Measurements from ENCODE around the gene SYT12.
"Not testable (repeated sequence)": the region's sequence is repeated elsewhere in the genome, so short reads cannot be mapped to it uniquely, and the experiment has no call there.

The SYT12 gene

DNA sequence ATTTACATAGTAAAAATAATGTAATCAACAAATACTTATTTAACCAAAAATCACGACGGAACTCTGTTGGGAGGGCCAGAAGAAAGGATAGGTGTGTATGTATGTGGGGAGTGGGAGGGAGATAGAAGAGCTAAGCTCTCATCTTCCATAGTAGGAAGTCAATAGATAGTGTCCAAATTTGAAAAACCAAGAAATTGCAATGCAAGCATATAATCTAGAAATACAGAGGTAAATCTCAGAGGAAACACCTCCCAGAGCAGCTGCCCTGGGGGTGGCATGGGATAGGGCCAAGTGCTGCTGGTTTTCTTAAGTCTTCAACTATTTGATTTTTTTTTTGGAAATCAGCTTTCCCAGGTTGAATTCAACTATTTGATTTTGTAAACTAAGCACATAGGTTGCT, 30.9 kb upstream of the SYT12 start:
- DNase-seq (ENCODE audit: low read depth in 2 of 2, low spot score in 1 of 2) = no peak

DNA sequence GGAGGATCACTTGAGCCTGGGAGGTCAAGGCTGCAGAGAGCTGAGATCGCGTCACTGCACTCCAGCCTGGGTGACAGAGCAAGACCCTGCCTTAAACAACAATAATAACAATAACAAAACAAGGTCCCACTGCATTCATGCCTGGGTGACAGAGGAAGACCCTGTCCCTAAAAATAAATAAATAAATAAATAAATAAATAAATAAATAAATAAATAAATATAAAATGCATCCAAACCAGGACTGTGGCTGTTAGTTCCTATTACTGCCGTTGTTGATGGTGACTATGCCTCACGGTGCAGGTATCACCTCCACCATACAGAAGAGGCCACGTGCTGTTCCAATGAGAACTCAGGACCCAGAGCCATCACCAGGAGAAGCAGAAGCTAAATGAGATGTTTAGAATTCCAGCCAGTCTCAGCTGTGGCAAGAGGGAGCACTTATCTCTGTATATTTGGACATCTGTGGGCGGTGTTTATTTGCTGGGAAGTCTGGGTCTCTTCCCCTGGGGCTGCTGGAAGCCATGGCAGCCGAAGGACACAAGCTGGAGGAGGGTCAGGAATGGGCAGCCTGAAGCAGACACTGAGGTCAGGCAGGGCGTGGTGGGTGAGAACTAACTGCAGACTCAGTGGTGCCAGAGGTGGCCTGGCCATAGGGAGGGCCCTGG, 26.2 kb upstream of the SYT12 start:
- no peak for DNase-seq (ENCODE audit: low read depth in 2 of 2, low spot score in 1 of 2)

DNA sequence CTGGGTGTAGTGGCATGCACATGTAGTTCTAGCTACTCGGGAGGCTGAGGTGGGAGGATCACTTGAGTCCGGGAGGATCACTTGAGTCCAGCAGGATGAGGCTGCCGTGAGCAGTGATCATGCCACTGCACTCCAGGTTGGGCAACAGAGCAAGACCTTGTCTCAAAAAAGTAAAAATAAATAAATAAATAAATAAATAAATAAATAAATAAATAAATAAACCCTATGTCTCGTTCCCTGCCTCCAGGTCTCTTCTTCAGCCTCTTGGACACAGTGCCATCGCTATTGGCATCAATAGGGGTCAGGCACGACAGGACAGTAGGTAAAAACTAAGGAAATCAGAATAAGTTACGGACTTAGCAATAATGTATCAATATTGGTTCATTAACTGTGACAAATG, 23.4 kb upstream of the SYT12 start:
- DNase-seq (ENCODE audit: low read depth in 2 of 2, low spot score in 1 of 2) = no peak

DNA sequence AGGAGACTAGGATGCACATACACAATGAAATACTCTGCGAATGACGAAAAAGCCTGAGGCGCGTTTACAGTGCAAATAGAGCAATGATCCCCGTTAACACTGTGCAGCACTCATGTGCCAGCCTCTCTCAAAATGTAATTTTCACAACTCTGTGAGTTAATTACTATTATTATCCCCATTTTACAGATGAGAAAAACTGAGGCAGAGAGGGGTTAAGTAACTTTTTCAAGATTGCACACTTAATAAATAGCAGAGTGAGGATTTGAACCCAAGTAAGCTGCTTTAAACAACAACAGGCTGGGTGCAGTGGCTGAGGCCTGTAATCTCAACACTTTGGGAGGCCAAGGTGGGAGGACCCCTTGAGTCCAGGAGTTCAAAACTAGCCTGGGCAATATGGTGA, 21.6 kb upstream of the SYT12 start:
- DNase-seq (ENCODE audit: low read depth in 2 of 2, low spot score in 1 of 2) = no peak

DNA sequence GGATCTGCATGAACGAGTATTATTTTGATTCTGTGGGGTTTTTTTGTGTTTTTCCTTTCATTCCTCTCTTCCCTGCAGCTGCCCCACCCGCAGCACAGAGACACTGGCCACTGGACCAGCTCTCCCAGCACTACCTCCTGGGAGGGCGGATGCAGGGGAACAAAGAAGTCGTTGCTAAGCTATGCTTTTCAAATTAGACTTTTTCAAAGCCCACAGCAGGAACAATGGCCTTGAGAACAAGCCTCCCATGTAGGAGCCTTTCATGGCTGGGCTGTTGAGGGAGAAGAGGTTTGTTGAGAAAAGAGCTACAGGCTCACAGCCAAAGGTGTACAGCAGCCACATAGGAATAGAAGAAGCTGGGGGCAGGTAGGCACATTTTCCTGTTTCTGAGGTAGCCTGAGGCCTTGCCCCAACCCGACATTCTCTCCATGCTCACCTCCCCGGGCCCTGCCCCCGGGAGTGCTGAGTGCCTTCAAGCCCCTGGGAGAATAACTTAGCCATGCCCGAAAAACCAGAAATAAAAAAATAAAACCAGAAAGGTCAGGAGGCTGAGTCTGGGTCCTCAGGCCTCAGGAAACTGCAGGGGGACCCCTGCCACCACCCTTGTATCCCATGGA, 20.5 kb upstream of the SYT12 start:
- DNase-seq (ENCODE audit: low read depth in 2 of 2, low spot score in 1 of 2) = no peak

DNA sequence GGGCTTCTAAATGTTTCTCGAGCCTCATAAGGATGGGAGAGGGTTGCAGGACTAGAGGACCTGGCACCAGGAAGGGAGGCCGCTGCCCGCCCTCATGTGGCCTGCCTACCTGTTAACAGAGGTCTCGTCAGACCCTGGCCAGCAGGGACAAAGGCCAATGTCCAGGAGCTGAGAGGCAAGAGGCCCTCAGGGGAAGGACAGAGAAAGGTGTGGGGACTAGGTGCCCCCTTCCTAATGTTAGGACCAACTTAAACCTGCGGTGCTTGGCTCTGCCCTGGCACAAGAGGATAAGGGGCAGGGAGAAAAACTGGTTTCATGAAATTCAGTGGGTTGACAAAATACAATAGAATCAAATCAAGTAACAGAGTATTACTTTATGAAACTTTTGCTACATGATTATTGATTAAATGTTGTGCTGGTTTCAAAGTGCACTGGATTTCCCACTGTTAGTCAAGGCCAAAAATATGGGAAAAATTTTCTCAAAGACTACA, 20.0 kb upstream of the SYT12 start:
- no peak for DNase-seq (ENCODE audit: low read depth in 2 of 2, low spot score in 1 of 2)

DNA sequence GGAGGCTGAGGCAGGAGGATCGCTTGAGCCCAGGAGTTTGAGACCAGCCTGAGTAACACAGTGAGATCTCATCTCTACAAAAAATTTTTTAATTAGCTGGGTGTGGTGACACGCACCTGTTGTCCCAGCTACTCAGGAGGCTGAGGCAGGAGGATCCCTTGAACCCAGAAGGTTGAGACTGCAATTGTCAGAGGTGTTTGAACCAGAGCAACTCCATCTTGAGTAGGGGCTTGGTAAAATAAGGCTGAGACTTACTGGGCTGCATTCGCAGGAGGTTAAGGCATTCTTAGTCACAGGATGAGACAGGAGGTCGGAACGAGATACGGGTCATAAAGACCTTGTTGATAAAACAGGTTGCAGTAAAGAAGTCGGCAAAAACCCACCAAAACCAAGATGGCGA, 17.7 kb upstream of the SYT12 start:
- DNase-seq (ENCODE audit: low read depth in 2 of 2, low spot score in 1 of 2) = not testable (repeated sequence)

DNA sequence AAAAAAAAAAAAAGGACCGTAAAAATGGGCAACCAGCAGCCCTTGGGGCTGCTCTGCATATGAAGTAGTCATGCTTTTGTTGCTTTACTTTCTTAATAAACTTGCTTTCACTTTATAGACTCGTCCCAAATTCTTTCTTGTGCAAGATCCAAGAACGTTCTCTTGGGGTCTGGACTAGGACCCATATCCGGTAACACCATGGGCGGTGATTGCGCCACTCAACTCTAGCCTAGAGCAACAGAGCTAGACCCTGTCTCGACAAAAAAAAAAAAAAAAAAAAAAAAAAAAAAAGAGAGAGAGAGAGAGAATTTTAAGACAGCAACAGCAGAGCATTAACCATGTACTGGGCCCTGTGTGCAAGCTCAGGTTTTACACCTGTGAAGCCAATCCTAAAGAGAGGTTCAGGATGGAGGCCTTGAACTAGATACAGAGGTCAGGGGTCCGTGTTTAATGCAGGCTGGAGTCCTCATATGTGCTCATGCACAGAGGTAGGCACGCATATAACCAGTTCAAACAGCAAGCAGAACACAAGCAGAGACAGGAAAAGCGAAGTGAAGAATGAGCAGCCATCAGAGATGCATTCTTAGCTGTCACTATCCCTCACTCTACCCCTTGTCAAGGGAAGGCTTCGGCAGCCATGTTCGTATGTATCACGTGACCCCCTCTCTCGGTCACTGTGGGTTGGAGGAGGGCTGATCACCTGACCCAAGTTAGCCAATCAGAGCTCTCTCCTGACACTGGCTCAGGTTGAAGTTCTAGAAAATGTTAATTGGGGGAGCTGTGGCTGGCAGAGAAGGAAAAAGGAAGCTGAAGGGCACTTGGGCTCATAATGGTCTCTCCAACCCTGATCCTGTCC, 16.7 kb upstream of the SYT12 start:
- no peak for DNase-seq (ENCODE audit: low read depth in 2 of 2, low spot score in 1 of 2)

DNA sequence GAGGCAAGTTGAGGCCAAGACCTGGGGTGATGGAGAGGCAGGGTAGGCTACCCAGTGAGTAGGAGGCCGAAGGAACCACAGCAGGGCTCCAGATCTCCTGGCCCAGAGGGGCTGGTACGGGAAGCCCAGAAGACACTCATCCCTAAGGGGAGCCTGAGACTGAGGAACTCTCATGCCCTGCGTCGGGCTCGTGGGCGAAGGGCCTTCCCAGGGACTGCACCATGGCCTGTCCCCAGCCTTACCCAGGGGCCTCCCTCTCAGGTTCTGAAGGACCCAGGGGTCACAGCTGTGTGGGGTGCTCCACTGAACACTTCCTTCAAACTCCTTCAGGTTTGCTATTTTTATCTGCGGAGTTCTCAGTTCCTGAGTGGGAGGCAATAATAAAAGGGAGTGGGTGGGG, 15.8 kb upstream of the SYT12 start:
- DNase-seq (ENCODE audit: low read depth in 2 of 2, low spot score in 1 of 2) = no peak

DNA sequence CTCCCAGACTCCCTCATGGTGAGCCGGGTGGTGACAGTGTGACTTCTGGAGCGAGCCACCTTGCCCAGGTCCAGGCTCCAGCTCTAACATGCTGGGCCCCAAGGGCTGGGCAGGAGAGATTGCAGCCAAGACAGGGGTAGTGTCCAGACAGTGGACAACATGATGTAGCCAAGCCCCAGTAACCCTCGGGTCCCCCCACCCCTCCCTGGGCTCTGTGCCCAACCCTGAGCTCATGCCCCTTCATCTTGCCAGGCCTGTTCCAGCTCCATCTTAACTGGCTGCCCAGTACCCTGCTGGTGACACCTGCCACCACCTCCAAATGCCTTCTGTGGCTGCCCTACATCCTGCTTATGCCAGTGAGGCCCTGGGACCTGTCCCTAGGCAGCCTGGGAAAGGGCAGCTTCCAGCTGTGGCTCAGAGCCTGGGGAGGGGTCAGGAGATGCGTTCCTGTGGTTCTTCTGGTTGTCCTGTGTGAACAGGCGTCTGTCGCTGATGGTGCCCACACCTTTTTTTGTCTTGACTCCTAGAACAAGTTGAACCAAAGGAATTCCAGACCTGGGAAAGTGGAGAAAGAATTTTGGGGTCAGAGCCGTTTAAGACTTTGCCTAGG, 12.5 kb upstream of the SYT12 start:
- no peak for DNase-seq (ENCODE audit: low read depth in 2 of 2, low spot score in 1 of 2)

DNA sequence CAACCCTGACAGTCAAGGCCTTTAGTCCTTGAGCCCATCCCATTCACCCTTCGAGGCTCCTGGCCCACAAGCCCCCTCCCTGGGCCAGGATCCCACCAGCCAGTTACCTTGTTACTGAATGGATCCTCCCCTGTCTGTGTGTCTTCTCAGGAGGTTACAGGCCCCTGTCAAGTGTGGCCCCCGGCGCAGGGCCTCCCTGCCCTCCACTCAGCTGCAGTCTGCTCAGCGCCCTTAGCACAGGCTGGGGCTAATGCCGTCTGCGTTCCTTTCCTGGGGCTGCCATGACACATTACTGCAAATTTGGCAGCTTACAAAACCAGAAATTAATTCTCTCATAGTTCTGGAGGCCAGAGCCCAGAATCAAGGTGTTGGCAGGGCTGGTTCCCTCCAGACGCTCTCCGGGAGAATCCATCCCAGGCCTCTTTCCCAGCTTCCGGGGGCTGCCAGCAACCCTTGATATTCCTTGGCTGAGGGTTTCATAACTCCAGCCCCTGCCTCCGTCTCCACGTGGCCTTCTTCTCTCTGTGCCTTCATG, 9.4 kb upstream of the SYT12 start:
- DNase-seq (ENCODE audit: low read depth in 2 of 2, low spot score in 1 of 2) = no peak

DNA sequence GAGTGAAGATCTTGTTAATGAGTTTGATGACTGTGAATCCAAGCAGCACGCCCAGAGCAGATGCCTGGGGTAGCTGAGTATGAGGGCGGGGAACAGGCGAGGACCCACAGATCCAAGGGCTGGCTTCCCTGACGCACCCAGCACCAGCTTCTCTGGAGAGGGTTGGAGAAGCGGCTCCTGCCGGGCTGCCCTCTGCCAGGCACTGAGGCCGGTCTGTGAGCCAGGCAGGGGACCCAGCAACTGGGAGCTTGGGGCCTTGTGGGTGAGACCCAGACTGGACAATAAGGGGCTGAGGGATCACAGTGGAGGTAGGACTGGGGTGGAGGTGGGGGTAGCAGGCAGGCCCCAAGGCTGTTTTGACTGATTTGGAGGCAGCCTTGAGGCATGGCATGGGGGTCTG, 8.6 kb upstream of the SYT12 start:
- DNase-seq (ENCODE audit: low read depth in 2 of 2, low spot score in 1 of 2) = no peak

DNA sequence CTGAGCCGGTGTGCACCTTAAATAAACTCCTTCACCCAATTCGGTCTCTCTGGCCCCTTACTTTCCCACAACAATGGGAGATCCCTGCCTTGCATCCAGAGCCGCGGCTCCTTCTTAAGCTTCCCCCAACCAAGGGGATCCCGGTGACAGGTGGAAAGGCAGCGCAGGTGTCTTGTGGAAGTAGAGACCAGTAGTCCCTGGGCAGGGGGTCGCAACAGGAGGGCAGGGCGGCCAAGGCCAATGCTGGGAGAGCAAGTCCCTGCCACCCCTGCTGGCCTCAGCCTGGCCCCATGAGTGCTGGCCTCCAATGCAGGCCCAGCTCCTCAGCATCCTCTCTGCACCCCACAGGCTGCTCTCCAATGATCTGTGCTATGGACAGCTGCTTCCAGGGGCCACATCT, 7.9 kb upstream of the SYT12 start:
- no peak for DNase-seq (ENCODE audit: low read depth in 2 of 2, low spot score in 1 of 2)

DNA sequence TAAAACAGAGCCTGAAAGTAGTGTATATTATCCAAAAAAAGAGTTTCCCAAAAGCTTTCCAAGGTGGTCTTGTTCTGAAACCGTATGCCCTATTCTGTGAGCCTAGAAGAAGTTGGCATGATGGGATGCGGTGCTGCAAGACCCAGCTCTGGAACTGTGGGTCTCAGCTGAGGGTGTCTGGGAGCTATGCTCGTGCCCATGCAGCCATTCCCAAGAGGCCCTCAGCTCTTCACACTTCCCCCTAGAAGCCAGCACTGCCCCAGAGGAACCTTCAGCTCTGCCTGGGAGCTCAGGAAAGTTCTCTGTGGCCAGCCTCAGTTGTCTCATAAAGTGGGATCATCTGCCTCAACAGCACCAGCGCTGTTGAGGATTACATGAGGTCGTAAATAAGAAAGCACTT, 6.4 kb upstream of the SYT12 start:
- DNase-seq (ENCODE audit: low read depth in 2 of 2, low spot score in 1 of 2) = no peak

DNA sequence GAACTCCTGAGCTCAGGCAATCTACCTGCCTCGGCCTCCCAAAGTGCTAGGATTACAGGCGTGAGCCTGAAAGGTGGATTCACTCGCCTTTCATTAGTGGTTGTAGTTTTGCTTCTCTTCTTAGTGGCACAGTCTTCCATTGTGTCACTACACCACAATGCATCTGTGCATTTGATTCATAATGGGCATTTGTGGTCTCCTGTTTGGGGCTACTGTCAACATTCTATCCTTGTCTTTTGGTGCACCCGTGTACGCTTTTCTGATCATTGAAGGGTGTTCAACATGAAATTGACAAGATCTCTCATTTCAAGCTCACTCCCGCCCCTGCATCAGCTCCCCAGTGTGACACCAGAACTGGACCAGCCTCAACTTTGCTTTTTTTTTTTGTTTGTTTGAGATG, 2.0 kb upstream of the SYT12 start:
- DNase-seq (ENCODE audit: low read depth in 2 of 2, low spot score in 1 of 2) = no peak

DNA sequence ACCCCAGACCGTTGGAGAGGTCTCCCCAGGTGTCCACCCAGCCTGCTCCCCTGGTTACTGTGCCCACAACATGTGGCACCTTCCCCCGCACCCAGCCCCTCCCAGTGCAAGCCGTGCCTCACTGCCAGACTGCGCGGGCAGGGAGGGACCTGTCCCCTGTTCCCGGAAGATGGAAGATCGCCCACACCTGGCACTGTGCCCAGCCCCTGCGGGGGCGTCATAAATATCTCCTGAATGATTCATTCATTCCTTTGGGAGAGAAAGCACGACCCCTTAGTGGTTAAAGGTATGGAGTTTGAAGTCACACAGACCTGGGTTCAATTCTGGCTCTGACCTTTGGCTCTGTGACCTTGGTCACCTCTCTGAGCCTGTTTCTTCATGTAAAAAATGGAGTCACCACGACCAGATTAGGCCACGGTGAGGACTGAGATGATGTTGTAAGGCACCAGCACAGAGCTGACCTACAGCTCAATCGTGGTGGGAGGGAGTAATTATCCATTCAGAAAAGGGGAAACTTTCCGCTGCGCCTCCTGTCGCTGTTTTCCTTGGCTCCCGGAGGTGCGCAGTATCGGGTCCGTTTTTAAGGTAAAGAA, 497 bp upstream of the SYT12 start:
- DNase-seq (ENCODE audit: low read depth in 2 of 2, low spot score in 1 of 2) = no peak

DNA sequence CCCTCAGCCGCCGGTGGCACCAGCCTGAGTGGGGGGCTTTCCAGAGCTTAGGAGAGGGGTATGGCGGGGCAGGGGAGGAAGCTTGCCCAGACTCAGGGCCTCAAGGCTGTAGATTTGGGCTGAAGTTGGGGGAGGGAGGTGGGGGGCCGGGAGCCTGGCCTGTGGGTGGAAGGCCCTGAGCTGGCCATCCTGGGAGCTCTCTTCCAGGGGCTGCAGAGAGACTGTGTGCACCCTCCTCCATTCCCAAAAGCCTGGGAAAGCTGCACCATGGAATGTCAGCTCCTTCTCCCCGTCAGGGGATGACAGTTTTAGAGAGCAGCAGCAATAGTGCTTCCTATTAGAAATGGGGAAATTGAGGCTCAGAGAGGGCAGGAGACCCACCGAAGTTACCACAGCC, 1.0 kb downstream of the SYT12 start:
- no peak for DNase-seq (ENCODE audit: low read depth in 2 of 2, low spot score in 1 of 2)

DNA sequence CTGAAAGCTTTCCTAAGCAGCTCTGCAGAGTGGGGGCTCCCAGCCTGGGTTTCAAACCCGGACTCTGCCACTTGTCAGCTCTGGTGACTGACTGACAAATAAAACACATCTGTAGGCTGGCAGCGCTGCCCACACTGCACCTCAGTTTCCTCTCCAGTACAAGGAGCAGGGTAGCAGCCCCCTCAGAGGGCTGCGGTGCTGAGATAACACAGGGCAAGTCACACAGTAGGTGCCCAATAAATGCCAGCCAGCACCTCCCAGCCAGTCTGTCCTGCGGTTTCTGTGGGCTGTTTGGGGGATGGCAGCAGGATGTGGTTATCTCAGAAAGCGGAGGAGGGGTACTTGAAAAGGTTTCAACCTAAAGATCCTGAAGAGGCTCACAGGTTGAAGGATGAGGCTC, 1.5 kb downstream of the SYT12 start:
- peak in 1 of 2 donors; percentile 6 for DNase-seq (ENCODE audit: low read depth in 2 of 2, low spot score in 1 of 2)

DNA sequence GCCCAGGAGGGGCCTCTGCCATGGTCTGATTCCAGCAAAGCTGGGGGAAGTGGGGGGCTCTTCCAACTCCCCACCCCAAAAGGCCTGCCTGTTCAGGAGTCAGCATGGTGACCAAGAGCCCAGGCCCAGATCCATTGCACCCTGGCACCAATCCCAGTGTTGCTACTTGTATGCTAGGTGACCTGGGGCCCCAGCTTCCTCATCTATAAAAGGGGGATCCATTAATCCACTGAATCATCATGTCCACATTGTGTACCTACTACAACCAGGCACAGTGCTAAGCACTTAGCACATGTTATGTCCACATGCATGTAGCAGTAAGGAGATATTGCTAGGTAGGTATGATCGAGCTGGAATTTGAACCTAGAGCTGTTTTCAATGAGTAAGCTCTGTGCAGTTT, 2.0 kb downstream of the SYT12 start:
- no peak for DNase-seq (ENCODE audit: low read depth in 2 of 2, low spot score in 1 of 2)

DNA sequence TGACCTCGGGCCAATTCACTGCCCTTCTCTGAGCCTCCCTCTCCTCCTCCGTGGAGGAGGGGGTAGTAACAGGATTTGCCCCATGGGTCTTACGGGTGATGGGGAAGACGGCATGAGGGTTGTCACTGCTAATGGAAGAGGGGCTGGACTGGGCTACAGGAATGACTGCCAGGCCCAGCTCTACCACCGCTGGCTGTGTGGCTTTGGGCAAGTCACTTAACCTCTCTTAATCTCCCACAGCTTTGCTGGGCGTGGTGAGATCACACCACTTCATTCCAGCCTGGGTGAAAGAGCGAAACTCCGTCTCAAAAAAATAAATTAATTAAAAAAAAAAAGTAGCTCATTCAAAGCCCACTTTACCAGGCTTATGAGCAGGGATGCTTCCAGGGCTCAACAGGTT, 2.8 kb downstream of the SYT12 start:
- no peak for DNase-seq (ENCODE audit: low read depth in 2 of 2, low spot score in 1 of 2)

DNA sequence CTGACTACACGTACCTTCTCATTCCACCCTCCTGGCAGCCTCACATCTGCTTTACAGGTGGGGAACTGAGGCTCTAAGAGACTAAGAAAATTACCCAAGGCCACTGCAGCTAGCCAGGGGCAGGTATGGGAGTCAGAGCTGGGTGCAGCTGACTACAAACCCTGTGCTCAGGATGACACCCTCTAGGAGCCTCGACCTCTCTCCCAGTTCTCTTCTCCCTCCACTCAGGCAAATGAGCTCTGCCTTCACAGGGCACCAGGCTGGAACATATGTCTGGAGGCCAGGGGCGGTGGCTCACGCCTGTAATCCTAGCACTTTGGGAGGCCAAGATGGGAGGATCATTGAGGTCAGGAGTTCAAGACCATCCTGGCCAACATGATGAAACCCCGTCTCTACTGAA, 4.0 kb downstream of the SYT12 start:
- no peak for DNase-seq (ENCODE audit: low read depth in 2 of 2, low spot score in 1 of 2)

All from stimulated activated CD8-positive, alpha-beta memory T cell treated with anti-CD3 and anti-CD28 coated beads, Interleukin-4, amount 100 ng/mL, for 1 hour (primary cell).